ENCODE data around the gene PPP1CC.

DNA sequence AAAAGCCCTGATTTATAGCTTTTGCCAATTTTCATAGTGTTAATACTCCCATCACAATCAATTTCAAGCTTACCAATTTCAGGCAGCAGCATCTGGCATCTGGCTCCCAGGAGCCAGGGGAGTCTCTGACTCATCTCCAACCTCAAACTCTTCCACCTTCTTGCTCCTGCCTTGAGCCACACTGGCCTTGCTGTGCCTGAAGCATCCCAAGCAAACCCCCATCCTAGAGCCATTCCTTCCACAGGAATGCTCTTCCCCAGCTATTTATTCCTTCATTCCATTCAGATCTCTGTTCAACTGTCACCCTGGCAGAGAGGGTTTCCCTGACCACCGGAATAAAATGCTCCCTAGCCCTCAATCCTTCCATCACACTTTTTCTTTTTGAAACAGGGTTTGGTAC is 13.9 kb upstream of the PPP1CC start:
- TF ChIP-seq POLR2AphosphoS5 (IDR thresholded peaks at IDR 0.05) (no peak), POLR2A (IDR thresholded peaks at IDR 0.05; ENCODE audit: low read depth) (no peak), CTCF (IDR thresholded peaks at IDR 0.05) (no peak)
